Kidney (tissue), 14 donors: Measurements from ENCODE around the gene GPR17. TPM values are rescaled to one million over a fixed set of nuclear protein-coding genes. Genes with fewer than 3 reads are reported as not detected.

Experiments used
- DNase-seq, 5 donors: peaks; one replicate each; pipeline ENCODE4 v3.0.0-alpha.2; 2013 to 2020
- FAIRE-seq: peaks from 2 replicates; lab custom pipeline; 2012; peaks lifted over from hg19 to GRCh38; lab: Jason Lieb, UNC
- H3K27ac ChIP-seq, 2 donors: one replicate each; pipeline ENCODE4 v1.7.0; 2013; ENCODE audit warnings: low read depth in 2 of 2, low read length in 2 of 2, inconsistent platforms in 1 of 2
- H3K27me3 ChIP-seq: one replicate; pipeline ENCODE4 v1.7.1; 2013; ENCODE audit warnings: low read length, inconsistent platforms; ENCODE audit not compliant: control insufficient read depth, insufficient read depth
- H3K36me3 ChIP-seq, 3 donors: one replicate each; pipeline versions ENCODE4 v1.7.0 to v1.7.1; 2013; ENCODE audit warnings: low read length in 3 of 3, control low read depth in 1 of 3, inconsistent platforms in 1 of 3; ENCODE audit not compliant: insufficient read depth in 3 of 3, control insufficient read depth in 2 of 3
- H3K4me1 ChIP-seq, 3 donors: one replicate each; pipeline versions ENCODE4 v1.7.0 to v1.7.1; 2013; ENCODE audit warnings: low read length in 3 of 3, inconsistent platforms in 1 of 3, low read depth in 1 of 3; ENCODE audit not compliant: control insufficient read depth in 2 of 3, insufficient read depth in 2 of 3
- H3K4me3 ChIP-seq, 3 donors: one replicate each; pipeline versions ENCODE4 v1.7.0 to v1.8.1; 2013; ENCODE audit warnings: low read length in 3 of 3, control low read depth in 1 of 3, inconsistent platforms in 1 of 3
- H3K9ac ChIP-seq, 3 donors: one replicate each; pipeline versions ENCODE4 v1.7.0 to v1.7.1; 2013; ENCODE audit warnings: low read length in 3 of 3, control low read depth in 1 of 3, inconsistent platforms in 1 of 3
- H3K9me3 ChIP-seq, 3 donors: one replicate each; pipeline versions ENCODE4 v1.7.0 to v1.7.1; 2013; ENCODE audit warnings: low read length in 3 of 3, control low read depth in 1 of 3, inconsistent platforms in 1 of 3; ENCODE audit not compliant: control insufficient read depth in 2 of 3, insufficient read depth in 1 of 3
- intact Hi-C: fragments of 100-400 bp; cut with DNase I; formaldehyde crosslinking; loops from one replicate; pipeline ENCODE4 v1.11.1; 2022
- polyA plus RNA-seq: library from polyadenylated mRNA; stranded (reverse); fragments of 350-450 nt; fragmentation: Illumina TruSeq; extraction: RNeasy Lipid Tissue Mini Kit (QIAGEN cat#74804); gene quantifications from one replicate; pipeline ENCODE4 v1.2.3, GENCODE V29; 2014; ENCODE audit warnings: low read depth, low replicate concordance; ENCODE audit not compliant: insufficient read depth
- total RNA-seq: library from RNA; stranded (reverse); fragmentation: NEBNext Ultra II Directional; extraction: Animal tissue kit (Norgen Biotek cat#: 25700); gene quantifications from one replicate; pipeline ENCODE4 v1.2.1, GENCODE V29; 2021
- TF ChIP-seq, protein P1 (sequence below): IDR thresholded peaks from 3 replicates; pipeline ENCODE4 v1.5.1; 2012; ENCODE audit warnings: mild to moderate bottlenecking, moderate library complexity, borderline replicate concordance; ENCODE audit not compliant: insufficient read depth; ENCODE audit errors: extremely low read depth
- donor health status: control.
- donor health status: control.
- donor health status: control.
- donor health status: control.
- donor health status: control.
- donor health status: DM: yes; HTN: yes; CAD: no.
- donor health status: Normal renal cell carcinoma (clear cell type).

GPR17 gene
- total and polyA plus RNA-seq, 2 donors from 2014 or later, result 0.39 to 0.50 TPM

DNA sequence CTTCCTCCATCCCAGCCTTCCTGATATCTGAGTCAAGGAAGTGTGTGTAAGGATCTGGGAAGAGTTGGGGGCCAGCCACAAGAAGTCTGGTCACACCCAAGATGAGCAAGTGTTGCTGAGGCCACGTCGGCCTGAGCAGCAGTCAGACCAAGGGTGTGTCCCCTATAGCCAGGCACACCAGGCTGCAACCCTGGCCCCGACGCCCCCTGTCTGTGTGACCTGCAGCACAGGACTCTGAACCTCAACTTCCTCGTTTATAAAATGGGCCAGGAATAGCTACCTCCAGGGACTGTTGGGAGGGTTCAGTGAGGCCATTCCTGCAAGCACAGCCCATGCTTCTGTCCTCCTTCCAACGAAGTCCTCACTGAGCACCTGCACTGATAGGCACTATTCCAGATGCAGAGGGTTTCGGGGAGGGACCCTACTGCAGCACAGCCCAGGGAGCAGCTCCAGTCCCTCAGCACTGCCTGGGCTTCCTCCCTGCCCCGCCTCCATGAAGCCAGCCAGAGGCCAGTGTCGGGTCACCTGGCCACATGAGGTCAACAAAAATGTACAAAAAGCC, 16.1 kb downstream of the GPR17 start:
- H3K4me3 ChIP-seq, result no peak overlapping the region
- no peak overlapping the region for H3K27ac ChIP-seq
- no peaks in the 10 kb centered on the region for H3K36me3 ChIP-seq
- DNase-seq (peak in 2 of 5 donors; percentile 36 to 85), FAIRE-seq (no peak)
- intact Hi-C loops, result no loop called here
- no peaks in the 10 kb centered on the region for H3K9me3 ChIP-seq
- H3K27me3 ChIP-seq, result peaks cover 2% of the 10 kb centered on the region
- TF ChIP-seq, protein P1, sequence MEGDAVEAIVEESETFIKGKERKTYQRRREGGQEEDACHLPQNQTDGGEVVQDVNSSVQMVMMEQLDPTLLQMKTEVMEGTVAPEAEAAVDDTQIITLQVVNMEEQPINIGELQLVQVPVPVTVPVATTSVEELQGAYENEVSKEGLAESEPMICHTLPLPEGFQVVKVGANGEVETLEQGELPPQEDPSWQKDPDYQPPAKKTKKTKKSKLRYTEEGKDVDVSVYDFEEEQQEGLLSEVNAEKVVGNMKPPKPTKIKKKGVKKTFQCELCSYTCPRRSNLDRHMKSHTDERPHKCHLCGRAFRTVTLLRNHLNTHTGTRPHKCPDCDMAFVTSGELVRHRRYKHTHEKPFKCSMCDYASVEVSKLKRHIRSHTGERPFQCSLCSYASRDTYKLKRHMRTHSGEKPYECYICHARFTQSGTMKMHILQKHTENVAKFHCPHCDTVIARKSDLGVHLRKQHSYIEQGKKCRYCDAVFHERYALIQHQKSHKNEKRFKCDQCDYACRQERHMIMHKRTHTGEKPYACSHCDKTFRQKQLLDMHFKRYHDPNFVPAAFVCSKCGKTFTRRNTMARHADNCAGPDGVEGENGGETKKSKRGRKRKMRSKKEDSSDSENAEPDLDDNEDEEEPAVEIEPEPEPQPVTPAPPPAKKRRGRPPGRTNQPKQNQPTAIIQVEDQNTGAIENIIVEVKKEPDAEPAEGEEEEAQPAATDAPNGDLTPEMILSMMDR, result no peak
- H3K4me1 ChIP-seq, result peaks cover 0 to 21% (median 0%) of the 10 kb centered on the region in 3 donors
- H3K9ac ChIP-seq, result no peak overlapping the region

- no peaks in the 10 kb centered on the region for H3K9me3 ChIP-seq
- intact Hi-C loops, result no loop called here
- H3K4me1 ChIP-seq, result peaks cover 0 to 21% (median 0%) of the 10 kb centered on the region in 3 donors
- H3K9ac ChIP-seq, result no peak overlapping the region
- TF ChIP-seq, protein P1, result no peak
- DNase-seq (peak in 2 of 5 donors; percentile 38 to 65), FAIRE-seq (no peak)
- H3K27me3 ChIP-seq, result peaks cover 2% of the 10 kb centered on the region
- peak overlapping the region; percentile 24 to 29 for H3K27ac ChIP-seq
- H3K4me3 ChIP-seq, result no peak overlapping the region
- no peaks in the 10 kb centered on the region for H3K36me3 ChIP-seq
These were observed 17.1 kb downstream of the GPR17 start for GRCh38 chr2:127662937-127663565.

DNA sequence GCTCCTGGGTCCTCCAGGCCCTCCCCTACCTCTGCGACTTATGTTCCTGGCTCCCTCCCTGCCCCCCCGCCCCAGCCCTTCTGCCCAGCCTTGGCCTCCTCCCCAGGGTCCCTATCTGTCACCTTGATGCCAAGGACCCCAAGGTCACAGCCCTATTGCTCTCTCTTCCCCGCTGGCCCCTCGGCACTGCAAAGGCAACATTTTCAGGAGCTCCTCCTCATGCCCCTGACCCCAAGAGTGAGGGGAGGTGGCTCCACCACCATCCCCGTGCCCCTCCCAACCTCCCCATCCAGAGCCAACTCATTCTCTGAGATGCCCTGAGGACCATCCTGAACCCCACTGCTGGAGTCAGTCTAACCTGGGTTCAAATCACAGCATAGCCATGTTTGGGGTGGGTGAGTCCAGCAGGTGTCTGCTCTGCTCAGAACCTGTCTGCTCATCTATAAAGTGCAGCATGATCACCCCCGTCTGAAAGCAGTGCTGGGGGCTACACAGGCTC, 17.7 kb downstream of the GPR17 start:
- H3K4me1 ChIP-seq, result peaks cover 0 to 21% (median 0%) of the 10 kb centered on the region in 3 donors
- peaks cover 2% of the 10 kb centered on the region for H3K27me3 ChIP-seq
- TF ChIP-seq, protein P1, result no peak
- DNase-seq (peak in 2 of 5 donors; percentile 8 to 49), FAIRE-seq (no peak)
- H3K9me3 ChIP-seq, result no peaks in the 10 kb centered on the region
- no peak overlapping the region for H3K9ac ChIP-seq
- H3K27ac ChIP-seq, result peak overlapping the region in 1 of 2 donors; percentile 29
- intact Hi-C loops, result no loop called here
- H3K36me3 ChIP-seq, result no peaks in the 10 kb centered on the region
- no peak overlapping the region for H3K4me3 ChIP-seq
